ENCODE measurements around the gene ARID1B.

DNA sequence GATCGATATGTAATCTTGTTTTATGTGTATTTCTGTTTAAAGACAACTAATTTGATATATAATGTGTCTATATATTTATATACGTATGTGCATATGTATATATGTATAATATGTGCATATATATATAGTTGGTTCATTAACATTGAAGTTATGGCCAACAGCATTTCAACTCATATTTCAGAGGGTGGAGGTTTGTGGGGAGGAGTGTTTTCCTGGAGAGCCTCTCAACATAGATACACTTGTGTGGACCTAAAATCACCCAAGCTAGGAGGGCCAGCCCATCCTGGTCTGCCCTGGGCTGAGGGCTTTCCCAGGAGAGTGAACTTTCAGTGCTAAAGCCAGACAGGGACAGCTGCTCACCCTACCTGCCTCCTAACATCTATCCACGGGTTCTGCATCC, 477.4 kb downstream of the ARID1B start:
- TF ChIP-seq GATA2 (IDR thresholded peaks at IDR 0.05; ENCODE audit: low read depth, low read length) (no peak), GATA3 (IDR thresholded peaks at IDR 0.05; ENCODE audit: low read depth, low read length) (no peak)
